ENCODE data around the gene SSBP3.
"Not testable (repeated sequence)": the region's sequence is repeated elsewhere in the genome, so short reads cannot be mapped to it uniquely, and the experiment has no call there.

SSBP3 gene

DNA sequence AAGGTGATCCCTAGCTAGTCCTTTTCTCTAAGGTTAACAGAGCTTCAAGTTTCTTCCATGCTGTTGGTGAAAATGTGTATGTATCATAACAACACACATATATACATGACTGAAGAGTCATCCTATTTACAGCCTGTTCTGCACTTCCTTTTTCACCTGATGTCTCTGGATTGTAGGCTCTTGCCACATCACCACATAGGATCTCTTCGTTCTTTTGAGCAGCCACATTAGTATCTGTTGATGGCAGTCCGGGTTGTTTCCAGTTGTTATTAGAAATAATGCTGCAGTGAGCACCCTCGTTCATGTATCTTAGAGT lies 186.5 kb downstream of the SSBP3 start:
- DNase-seq (ENCODE audit: low spot score): no peak

DNA sequence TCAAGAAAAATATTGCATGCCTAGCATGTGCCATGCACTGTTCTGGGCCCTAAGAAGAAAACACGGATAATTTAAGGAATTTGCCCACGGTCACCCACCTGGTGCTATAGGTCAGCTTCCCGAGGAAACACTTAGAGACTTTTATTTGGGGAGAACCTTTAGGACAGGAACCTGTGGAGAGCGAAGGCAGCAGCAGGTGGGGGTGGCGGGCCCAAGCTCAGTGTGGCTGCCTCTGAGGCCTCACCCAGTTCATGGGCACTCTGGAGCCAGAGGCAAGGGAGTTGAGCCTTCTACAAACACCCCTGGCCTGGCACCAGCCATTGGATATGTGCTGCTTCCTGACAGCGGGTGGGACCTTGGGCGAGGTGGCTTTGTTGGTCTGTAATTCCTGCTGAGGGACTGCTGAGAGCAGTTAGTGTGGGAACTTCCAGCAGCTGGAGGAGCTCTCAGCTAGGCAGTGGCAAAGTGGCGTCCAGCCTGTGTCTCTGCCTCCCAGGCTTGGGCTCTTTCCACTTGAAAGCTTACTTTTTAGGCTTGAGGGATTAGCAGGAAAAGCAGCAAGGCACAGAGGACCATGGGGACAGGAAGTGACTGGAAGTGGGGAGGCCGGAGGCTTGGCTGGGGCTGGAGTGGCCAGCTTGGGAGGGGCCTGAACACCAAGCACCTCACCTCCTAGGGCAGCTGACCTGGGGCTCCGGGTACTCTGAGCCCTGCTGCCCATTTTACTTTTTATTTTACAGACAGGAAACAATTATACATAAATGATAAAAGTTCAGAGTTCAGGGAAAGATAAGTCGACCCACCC lies 187.1 kb downstream of the SSBP3 start:
- no peak for DNase-seq (ENCODE audit: low spot score)
- TF ChIP-seq, protein P1, sequence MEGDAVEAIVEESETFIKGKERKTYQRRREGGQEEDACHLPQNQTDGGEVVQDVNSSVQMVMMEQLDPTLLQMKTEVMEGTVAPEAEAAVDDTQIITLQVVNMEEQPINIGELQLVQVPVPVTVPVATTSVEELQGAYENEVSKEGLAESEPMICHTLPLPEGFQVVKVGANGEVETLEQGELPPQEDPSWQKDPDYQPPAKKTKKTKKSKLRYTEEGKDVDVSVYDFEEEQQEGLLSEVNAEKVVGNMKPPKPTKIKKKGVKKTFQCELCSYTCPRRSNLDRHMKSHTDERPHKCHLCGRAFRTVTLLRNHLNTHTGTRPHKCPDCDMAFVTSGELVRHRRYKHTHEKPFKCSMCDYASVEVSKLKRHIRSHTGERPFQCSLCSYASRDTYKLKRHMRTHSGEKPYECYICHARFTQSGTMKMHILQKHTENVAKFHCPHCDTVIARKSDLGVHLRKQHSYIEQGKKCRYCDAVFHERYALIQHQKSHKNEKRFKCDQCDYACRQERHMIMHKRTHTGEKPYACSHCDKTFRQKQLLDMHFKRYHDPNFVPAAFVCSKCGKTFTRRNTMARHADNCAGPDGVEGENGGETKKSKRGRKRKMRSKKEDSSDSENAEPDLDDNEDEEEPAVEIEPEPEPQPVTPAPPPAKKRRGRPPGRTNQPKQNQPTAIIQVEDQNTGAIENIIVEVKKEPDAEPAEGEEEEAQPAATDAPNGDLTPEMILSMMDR (IDR thresholded peaks at IDR 0.05; ENCODE audit: extremely low read depth, missing control alignments): no peak

More for the DNA sequence above, 186.5 kb downstream of the SSBP3 start:
- TF ChIP-seq, protein P1 (IDR thresholded peaks at IDR 0.05; ENCODE audit: extremely low read depth, missing control alignments): no peak

DNA sequence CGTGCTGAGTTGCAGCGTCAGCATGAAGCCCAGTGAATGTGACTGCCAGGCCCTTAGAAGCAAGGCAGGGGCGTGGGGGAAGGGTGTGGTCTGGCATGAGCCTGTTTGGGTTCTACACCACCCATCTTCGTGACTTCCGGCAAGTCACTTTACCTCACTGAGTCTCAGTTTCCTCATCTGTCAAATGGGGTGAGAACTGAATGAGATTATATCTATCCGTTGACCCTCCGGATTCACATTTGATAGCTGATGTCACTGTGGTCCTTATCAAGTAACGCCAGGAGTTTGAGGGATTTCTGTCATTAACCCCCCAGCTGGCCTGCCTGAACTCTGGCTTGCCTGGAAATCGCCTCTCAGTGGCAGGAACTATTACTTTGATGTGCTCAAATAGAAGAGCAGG lies 190.7 kb downstream of the SSBP3 start:
- DNase-seq (ENCODE audit: low spot score): no peak
- TF ChIP-seq, protein P1 (IDR thresholded peaks at IDR 0.05; ENCODE audit: extremely low read depth, missing control alignments): no peak

- DNase-seq (ENCODE audit: low spot score): no peak
- TF ChIP-seq, protein P1 (IDR thresholded peaks at IDR 0.05; ENCODE audit: extremely low read depth, missing control alignments): no peak
Measured at GRCh38 chr1:54212872-54213271, 193.3 kb downstream of the SSBP3 start.

DNA sequence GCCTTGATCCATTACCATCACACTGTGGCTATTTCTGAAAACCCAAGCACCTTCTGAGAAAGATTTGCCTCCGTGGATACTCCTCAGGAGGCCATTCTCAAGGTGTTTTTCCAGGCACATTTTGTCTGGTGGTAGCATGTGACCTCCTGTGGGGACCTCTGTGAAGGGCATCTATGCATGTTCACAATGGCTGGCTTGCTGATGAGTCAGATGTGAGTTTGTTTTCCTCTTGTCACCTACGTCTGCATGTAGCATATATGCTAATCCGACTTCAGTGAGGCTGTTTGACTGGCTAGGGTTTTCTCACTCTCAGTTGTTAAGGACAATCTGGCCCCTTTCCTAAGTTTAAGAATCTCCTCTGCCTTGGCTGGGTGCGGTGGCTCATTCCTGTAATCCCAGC lies 198.3 kb downstream of the SSBP3 start:
- not testable (repeated sequence) for DNase-seq (ENCODE audit: low spot score)

DNA sequence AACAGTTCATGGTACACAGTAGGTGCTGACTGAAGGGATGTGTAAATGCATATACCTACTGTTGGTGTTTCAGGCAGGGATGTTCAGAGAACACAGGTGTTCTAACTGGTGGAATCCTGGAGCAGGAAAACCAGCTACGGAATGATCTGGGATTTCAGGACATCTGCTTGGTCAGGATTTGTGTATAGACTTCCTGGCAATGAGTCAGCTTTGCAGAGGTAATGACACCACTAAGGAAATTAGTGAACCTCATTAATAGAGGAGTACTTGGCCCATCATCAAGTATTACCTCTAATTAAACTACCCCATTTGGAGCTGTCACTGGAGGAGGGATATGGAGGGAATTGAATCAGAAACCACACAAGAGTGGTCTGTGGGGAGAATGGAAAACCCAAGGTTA lies 198.9 kb downstream of the SSBP3 start:
- TF ChIP-seq, protein P1 (IDR thresholded peaks at IDR 0.05; ENCODE audit: extremely low read depth, missing control alignments): no peak
- no peak for DNase-seq (ENCODE audit: low spot score)

DNA sequence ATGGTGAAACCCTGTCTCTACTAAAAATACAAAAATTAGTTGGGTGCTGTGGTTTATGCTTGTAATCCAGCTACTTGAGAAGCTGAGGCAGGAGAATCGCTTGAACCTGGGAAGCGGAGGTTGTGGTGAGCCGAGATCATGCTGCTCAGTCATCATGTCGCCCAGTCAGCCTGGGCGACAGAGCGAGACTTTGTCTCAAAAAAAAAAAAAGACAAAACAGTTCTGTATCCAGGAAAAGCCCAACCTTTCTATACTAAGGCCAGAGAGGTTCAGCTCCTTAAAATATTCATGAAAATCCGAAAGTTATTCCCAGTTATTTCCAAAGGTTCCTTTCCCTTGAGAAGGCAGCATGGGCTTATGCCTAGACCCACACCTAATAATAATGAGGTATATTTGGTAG lies 202.0 kb downstream of the SSBP3 start:
- TF ChIP-seq, protein P1 (IDR thresholded peaks at IDR 0.05; ENCODE audit: extremely low read depth, missing control alignments): no peak
- no peak for DNase-seq (ENCODE audit: low spot score)

DNA sequence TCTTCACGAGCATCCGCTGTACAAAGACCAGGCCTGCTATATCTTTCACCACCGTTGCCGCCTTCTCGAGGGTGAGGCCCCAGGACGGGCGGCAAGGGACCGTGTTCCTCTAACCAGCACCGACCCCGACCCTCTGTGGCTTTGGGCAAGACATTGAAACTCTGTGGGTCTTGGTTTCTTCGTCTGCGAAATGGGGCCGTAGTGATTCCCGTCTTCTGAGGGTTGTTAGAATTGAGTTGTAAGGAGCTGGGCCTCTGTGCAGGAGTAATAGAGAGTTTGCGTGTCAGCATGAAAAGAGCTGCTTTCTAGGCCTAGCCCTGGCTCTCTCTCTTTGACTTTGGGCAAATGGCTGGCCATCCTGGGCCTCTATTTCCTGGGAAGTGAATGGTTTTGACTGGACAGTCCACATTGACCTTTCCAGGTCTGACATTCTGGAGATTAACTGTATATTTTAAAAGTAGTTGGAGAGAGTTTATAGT lies 205.6 kb downstream of the SSBP3 start:
- no peak for DNase-seq (ENCODE audit: low spot score)
- TF ChIP-seq, protein P1 (IDR thresholded peaks at IDR 0.05; ENCODE audit: extremely low read depth, missing control alignments): no peak
